Glutamatergic neuron (in vitro differentiated cells): Measurements from ENCODE around the gene SLC50A1. TPM values are rescaled to one million over a fixed set of nuclear protein-coding genes. Genes with fewer than 3 reads are reported as not detected.

Experiments used
- DNase-seq: peaks from one replicate; pipeline ENCODE4 v3.0.0; 2022
- H3K27ac Mint-ChIP-seq: one replicate; pipeline ENCODE4 v1.8.0; 2020; ENCODE audit warnings: mild to moderate bottlenecking, mixed read lengths, inconsistent platforms; ENCODE audit not compliant: unreplicated experiment
- H3K27me3 Mint-ChIP-seq: one replicate; pipeline ENCODE4 v1.8.0; 2020; ENCODE audit warnings: mild to moderate bottlenecking, moderate library complexity, mixed read lengths, inconsistent platforms; ENCODE audit not compliant: unreplicated experiment
- H3K36me3 Mint-ChIP-seq: one replicate; pipeline ENCODE4 v1.8.0; 2020; ENCODE audit warnings: mild to moderate bottlenecking, mixed read lengths, inconsistent platforms; ENCODE audit not compliant: unreplicated experiment
- H3K4me1 Mint-ChIP-seq: one replicate; pipeline ENCODE4 v1.8.0; 2020; ENCODE audit warnings: mild to moderate bottlenecking, low read depth, mixed read lengths, inconsistent platforms; ENCODE audit not compliant: unreplicated experiment
- H3K4me3 Mint-ChIP-seq: one replicate; pipeline ENCODE4 v1.8.0; 2020; ENCODE audit warnings: mild to moderate bottlenecking, mixed read lengths, inconsistent platforms; ENCODE audit not compliant: unreplicated experiment
- H3K9me3 Mint-ChIP-seq: one replicate; pipeline ENCODE4 v1.8.0; 2020; ENCODE audit warnings: mild to moderate bottlenecking, moderate library complexity, mixed read lengths, inconsistent platforms; ENCODE audit not compliant: unreplicated experiment
- CTCF ChIP-seq: fragments of 200-600 bp; sonication (generic); IDR thresholded peaks from one replicate; pipeline ENCODE4 v1.5.0; 2021; ENCODE audit not compliant: partially characterized antibody, unreplicated experiment
- total RNA-seq: library from RNA; stranded (reverse); fragmentation: NEBNext Ultra II Directional; extraction: Animal tissue kit (Norgen Biotek cat#: 25700); gene quantifications from one replicate; pipeline ENCODE4 v1.2.1, GENCODE V29; 2021; ENCODE audit not compliant: unreplicated experiment

Gene SLC50A1
- total RNA-seq, 1 donor from 2014 or later: 8.6 TPM

GRCh38 chr1:155134880-155135414 is 705 bp upstream of the SLC50A1 start:
- H3K4me3 Mint-ChIP-seq: peak overlapping the region; percentile 100
- no peaks in the 10 kb centered on the region for H3K36me3 Mint-ChIP-seq
- DNase-seq: peak; percentile 37
- H3K27me3 Mint-ChIP-seq: peaks cover 12% of the 10 kb centered on the region
- H3K4me1 Mint-ChIP-seq: peaks cover 9% of the 10 kb centered on the region
- no peak for TF ChIP-seq CTCF
- H3K27ac Mint-ChIP-seq: peak overlapping the region; percentile 98
- H3K9me3 Mint-ChIP-seq: peaks cover 8% of the 10 kb centered on the region

- Mint-ChIP-seq H3K36me3 (no peaks in the 10 kb centered on the region), H3K4me1 (peaks cover 3% of the 10 kb centered on the region), H3K9me3 (peaks cover 4% of the 10 kb centered on the region), H3K4me3 (peak overlapping the region; percentile 100), H3K27me3 (peaks cover 11% of the 10 kb centered on the region), H3K27ac (peak overlapping the region; percentile 77)
- TF ChIP-seq CTCF: no peak
- no peak for DNase-seq
These were observed 1.1 kb downstream of the SLC50A1 start for GRCh38 chr1:155136748-155137147.

GRCh38 chr1:155137154-155137949 is 1.7 kb downstream of the SLC50A1 start:
- H3K9me3 Mint-ChIP-seq: peaks cover 4% of the 10 kb centered on the region
- no peak overlapping the region for H3K27ac Mint-ChIP-seq
- peak overlapping the region; percentile 100 for H3K4me3 Mint-ChIP-seq
- peaks cover 11% of the 10 kb centered on the region for H3K27me3 Mint-ChIP-seq
- H3K36me3 Mint-ChIP-seq: no peaks in the 10 kb centered on the region
- peaks cover 3% of the 10 kb centered on the region for H3K4me1 Mint-ChIP-seq
- DNase-seq: no peak
- TF ChIP-seq CTCF: no peak

GRCh38 chr1:155139895-155140629 is 4.4 kb downstream of the SLC50A1 start, which contains the start of gene DPM3:
Gene DPM3, minus strand, starts transcription at chr1:155140531. Its CDS starts 291 bp downstream, at chr1:155140240.
- peak within 1 kb of the TSS; percentile 95 for H3K4me3 Mint-ChIP-seq
- TF ChIP-seq CTCF: no peak
- peak; percentile 94 for DNase-seq
- peaks cover 10% of the 10 kb centered on the region for H3K27me3 Mint-ChIP-seq
- peak within 1 kb of the TSS; percentile 64 for H3K27ac Mint-ChIP-seq
- no peaks in the 10 kb centered on the region for H3K36me3 Mint-ChIP-seq
- H3K4me1 Mint-ChIP-seq: no peaks in the 10 kb centered on the region
- peaks cover 2% of the 10 kb centered on the region for H3K9me3 Mint-ChIP-seq
